PFSK-1 (cell line): Measurements from ENCODE around the gene PGGHG.

Source experiments
- POLR2AphosphoS5 ChIP-seq: IDR thresholded peaks from 2 replicates; pipeline ENCODE4 v1.6.1; 2012; ENCODE audit warnings: low read depth, mild to moderate bottlenecking, control low read depth, low read length, moderate library complexity
- REST ChIP-seq, 2 experiments: IDR thresholded peaks; 2 replicates each; pipeline versions ENCODE4 v1.6.1 to v1.8.0; 2011 to 2012; ENCODE audit warnings: low read depth in 2 of 2, low read length in 2 of 2, control low read depth in 1 of 2, inconsistent platforms in 1 of 2, mild to moderate bottlenecking in 1 of 2, moderate library complexity in 1 of 2; ENCODE audit not compliant: insufficient read depth in 1 of 2

GRCh38 chr11:312092-312816 lies 23.3 kb downstream of the PGGHG start:
- no peak for TF ChIP-seq REST (IDR thresholded peaks at IDR 0.05; ENCODE audit: insufficient read depth in 1 of 2, low read depth in 2 of 2, low read length in 2 of 2)
- TF ChIP-seq POLR2AphosphoS5 = no peak
